ENCODE results near the gene PUS10. TPM values are rescaled to one million over a fixed set of nuclear protein-coding genes. Genes with fewer than 3 reads are reported as not detected.

The PUS10 gene
- total and polyA plus RNA-seq, 2 of the 8 experiments (the other 6 are each of a cell fraction or from before 2014, with no cell fraction given), result 1.3 to 3.1 TPM

- TF ChIP-seq CHD7 (IDR thresholded peaks at IDR 0.05; ENCODE audit: insufficient replicate concordance, low read length), result no peak
Measured at GRCh38 chr2:61029533-61029932, 11.5 kb upstream of the PUS10 start (continued).
